GM12878 (cell line): ENCODE data around the gene SEC14L1. TPM values are rescaled to one million over a fixed set of nuclear protein-coding genes. Genes with fewer than 3 reads are reported as not detected.
A peak's percentile ranks its signal among the peaks of the same experiment; 100 is the strongest.

ENCODE experiments used
- ATAC-seq: fragments of 200-7000 bp; cut with Tn5 transposase; 3 replicates; pipeline ENCODE4 v1.9.1; 2020; ENCODE audit warnings: mild to moderate bottlenecking, moderate library complexity
- BruUV-seq: library from RNA; stranded (reverse); fragments of 400-500 nt; replicated peaks from 2 replicates; lab custom pipeline; 2021; lab: Mats Ljungman, UMichigan
- CTCF ChIA-PET: fragments of 300-600 bp; sonication (Branson Sonifier 250); formaldehyde crosslinking; extraction: SDS; loops from one replicate; lab custom pipeline; 2021; ENCODE audit warnings: inconsistent platforms; lab: Yijun Ruan, JAX
- POLR2A ChIA-PET: fragments of 350-600 bp; formaldehyde crosslinking; extraction: SDS; loops from one replicate; lab custom pipeline; 2021; ENCODE audit warnings: inconsistent platforms; lab: Charles Lee
- RAD21 ChIA-PET: fragments of 300-600 bp; sonication (Branson Sonifier 250); formaldehyde crosslinking; loops from one replicate; lab custom pipeline; 2023; ENCODE audit warnings: antibody characterized with exemption; ENCODE audit not compliant: unreplicated experiment; lab: Charles Lee
- SMC1A ChIA-PET: fragments of 300-600 bp; sonication (Branson Sonifier 250); formaldehyde crosslinking; loops from one replicate; lab custom pipeline; 2023; ENCODE audit not compliant: unreplicated experiment, uncharacterized antibody; lab: Charles Lee
- DNase-seq: peaks from one replicate; pipeline ENCODE4 v3.0.0-alpha.2; 2011; ENCODE audit warnings: low read depth, low spot score
- FAIRE-seq: peaks from 3 replicates; lab custom pipeline; 2011; peaks lifted over from hg19 to GRCh38; lab: Jason Lieb, UNC
- H2AFZ ChIP-seq: 2 replicates; pipeline ENCODE4 v1.6.0; 2011; ENCODE audit warnings: low read depth, low read length, control low read depth; ENCODE audit not compliant: control insufficient read depth
- H3K27ac ChIP-seq: 2 replicates; pipeline ENCODE4 v1.5.1; 2011; ENCODE audit warnings: control low read depth; ENCODE audit not compliant: control insufficient read depth, insufficient read depth
- H3K27me3 ChIP-seq, 2 experiments: replicated peaks in 1 of 2; 2 replicates each; pipeline versions ENCODE4 v1.6.0 to v1.6.1; 2011; ENCODE audit warnings: low read length in 1 of 2; ENCODE audit not compliant: control insufficient read depth in 2 of 2, insufficient read depth in 2 of 2
- H3K36me3 ChIP-seq, 2 experiments: 2 replicates each; pipeline ENCODE4 v1.5.1; 2011; ENCODE audit warnings: low read length in 1 of 2; ENCODE audit not compliant: control insufficient read depth in 2 of 2, insufficient read depth in 2 of 2
- H3K4me1 ChIP-seq: 2 replicates; pipeline ENCODE4 v1.6.1; 2011; ENCODE audit warnings: mild to moderate bottlenecking, low read length, moderate library complexity, mixed read lengths; ENCODE audit not compliant: control insufficient read depth, insufficient read depth
- H3K4me2 ChIP-seq: 2 replicates; pipeline ENCODE4 v1.6.0; 2011; ENCODE audit warnings: control low read depth; ENCODE audit not compliant: control insufficient read depth, insufficient read depth
- H3K4me3 ChIP-seq: fragments of 200-600 bp; sonication (generic); 2 replicates; pipeline ENCODE4 v1.5.1; 2016
- H3K79me2 ChIP-seq: 2 replicates; pipeline ENCODE4 v1.6.0; 2011; ENCODE audit warnings: low read length; ENCODE audit not compliant: control insufficient read depth, insufficient read depth
- H3K9ac ChIP-seq: 2 replicates; pipeline ENCODE4 v1.8.0; 2011; ENCODE audit warnings: low read length, control low read depth, mixed read lengths; ENCODE audit not compliant: control insufficient read depth, insufficient read depth
- H3K9me3 ChIP-seq: replicated peaks from 3 replicates; pipeline ENCODE4 v1.5.1; 2011; ENCODE audit warnings: mild to moderate bottlenecking, low read length; ENCODE audit not compliant: control insufficient read depth, insufficient read depth
- H4K20me1 ChIP-seq: 2 replicates; pipeline ENCODE4 v1.6.0; 2011; ENCODE audit not compliant: control insufficient read depth, insufficient read depth
- CBX3 ChIP-seq: fragments of 200-600 bp; sonication (generic); IDR thresholded peaks from 2 replicates; pipeline ENCODE4 v1.6.1; 2016; ENCODE audit warnings: low read depth, borderline replicate concordance
- GABPA ChIP-seq: IDR thresholded peaks from 2 replicates; pipeline ENCODE4 v1.6.1; 2014; ENCODE audit warnings: antibody characterized with exemption, low read depth, mild to moderate bottlenecking, inconsistent platforms
- JUND ChIP-seq: IDR thresholded peaks from 2 replicates; pipeline ENCODE4 v1.6.1; 2012; ENCODE audit warnings: low read depth, mild to moderate bottlenecking, low read length, improper control_type of control experiment, moderate library complexity
- TBL1XR1 ChIP-seq: IDR thresholded peaks from 2 replicates; pipeline ENCODE4 v1.6.1; 2012; ENCODE audit warnings: low read depth, low read length, improper control_type of control experiment
- YY1 ChIP-seq: IDR thresholded peaks from 2 replicates; pipeline ENCODE4 v1.6.1; 2011; ENCODE audit warnings: low read depth, mild to moderate bottlenecking, low read length
- WGBS: methylation state at CpG from one replicate; pipeline ENCODE4 v1.1.6; 2016; ENCODE audit warnings: low lambda C conversion rate; ENCODE audit not compliant: insufficient replicate concordance, insufficient coverage; ENCODE audit errors: missing lambda C conversion rate; 5-methylcytosine and 5-hydroxymethylcytosine counted together
- in situ Hi-C: fragments of 300-500 bp; cut with MboI; formaldehyde crosslinking; loops from 9 replicates; pipeline ENCODE4 v1.14.3; 2018; ENCODE audit warnings: mixed read lengths
- intact Hi-C: fragments of 100-400 bp; cut with micrococcal nuclease; formaldehyde crosslinking; loops from one replicate; pipeline ENCODE4 v1.14.2; 2022; ENCODE audit not compliant: unreplicated experiment
- polyA plus RNA-seq, 11 experiments: library from polyadenylated mRNA; depleted of rRNA in 4 of 11; unstranded in 6 of 11; stranded (reverse) in 5 of 11; fragments of >200 nt; fragmentation: Nextera tagmentation in 4 of 11; fragmentation: Illumina TruSeq in 1 of 11; extraction: Ambion mirVana in 4 of 11; extraction: Trizol in 1 of 11; gene quantifications; 1 replicate in 1 of 11; 2 replicates in 10 of 11; pipeline versions ENCODE4 v1.2.1 to v1.2.3, GENCODE V29; 2011 to 2016; ENCODE audit warnings: inconsistent platforms in 2 of 11, missing spikeins in 2 of 11, low read depth in 1 of 11
- total RNA-seq, 4 experiments: library from RNA; depleted of rRNA in 3 of 4; stranded (reverse); fragments of >200 nt in 3 of 4; fragmentation: Illumina TruSeq in 1 of 4; extraction: Trizol in 1 of 4; gene quantifications; 2 replicates each; pipeline versions ENCODE4 v1.2.1 to v1.2.3, GENCODE V29; 2013 to 2021
- TF ChIP-seq, protein P1 (sequence below): fragments of 450-650 bp; IDR thresholded peaks from 2 replicates; pipeline ENCODE4 v1.6.1; 2017; ENCODE audit warnings: mild to moderate bottlenecking, moderate library complexity
- TF ChIP-seq, protein P2 (sequence below): fragments of 450-650 bp; formaldehyde crosslinking; IDR thresholded peaks from 2 replicates; pipeline ENCODE4 v1.4.0; 2022; ENCODE audit warnings: mild to moderate bottlenecking, moderate library complexity
- TF ChIP-seq, protein P3 (sequence below): fragments of 450-650 bp; formaldehyde crosslinking; IDR thresholded peaks from 2 replicates; pipeline ENCODE4 v1.4.0; 2020; ENCODE audit warnings: mild to moderate bottlenecking, moderate library complexity

The SEC14L1 gene
- total and polyA plus RNA-seq, 10 of the 15 experiments (the other 5 are each of a cell fraction or from before 2014, with no cell fraction given) = 6.3 to 66.1 (median 33.5) TPM

DNA sequence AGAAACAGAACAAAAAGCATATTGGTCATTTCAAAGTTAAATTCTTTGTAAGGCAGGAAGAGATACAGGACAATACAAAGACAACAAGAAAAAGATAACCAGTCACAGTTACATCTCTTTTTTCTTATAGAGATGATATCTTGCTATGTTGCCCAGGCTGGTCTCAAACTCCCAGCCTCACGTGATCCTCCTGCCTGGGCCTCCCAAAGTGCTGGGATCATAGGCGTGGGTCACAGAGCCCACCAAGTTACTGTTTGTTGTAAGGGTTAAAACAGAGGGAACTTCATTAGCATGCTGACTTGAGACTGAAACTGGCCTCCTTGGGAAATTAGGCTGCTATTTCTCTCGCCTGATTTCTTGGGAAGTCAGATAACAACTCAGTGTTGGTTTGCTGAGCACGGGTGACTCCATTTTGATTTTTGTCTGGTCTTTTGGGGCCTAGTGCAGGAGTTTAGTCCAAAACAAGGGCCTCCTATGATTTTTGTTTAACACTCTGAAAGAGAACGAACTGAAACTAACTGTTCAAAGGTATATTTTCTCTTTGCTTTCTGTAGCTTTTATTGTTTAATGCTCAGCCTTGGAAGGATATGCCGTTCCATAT, 31.5 kb upstream of the SEC14L1 start:
- ChIA-PET SMC1A (interaction anchor here (0.7 to 4.4 kb wide), 15 partner anchors 10 to 135 kb away, joined by 3 to 29 read pairs (median 5); partner anchors contain the start of gene SEC14L1), POLR2A (interaction anchor here (0.6 to 6.2 kb wide), 9 partner anchors 20 to 595 kb away, joined by 3 to 60 read pairs (median 4); partner anchors contain the start of gene SEC14L1), CTCF (interaction anchor here (0.9 to 5.0 kb wide), 12 partner anchors 7 to 80 kb away, joined by 3 to 34 read pairs (median 4); partner anchors contain the start of gene SEC14L1), RAD21 (interaction anchor here (0.7 to 6.6 kb wide), 14 partner anchors 19 to 336 kb away, joined by 3 to 87 read pairs (median 4); partner anchors contain the start of gene SEC14L1)
- no peak overlapping the region for H3K9ac ChIP-seq
- no peak for DNase-seq
- H3K79me2 ChIP-seq = no peaks in the 10 kb centered on the region
- H3K4me2 ChIP-seq = peak overlapping the region; percentile 88
- H3K4me1 ChIP-seq = peaks cover 41% of the 10 kb centered on the region
- H3K27me3 ChIP-seq = no peaks in the 10 kb centered on the region
- no peak overlapping the region for H3K4me3 ChIP-seq
- no peak overlapping the region for H2AFZ ChIP-seq
- in situ Hi-C loops (no loop called here), intact Hi-C loops (loop anchor here (5.0 kb wide), 1 partner anchor 103 kb away; no protein-coding TSS in a partner anchor)
- WGBS = 58% methylated on average over 6 of the region's 6 CpGs
- peak overlapping the region; percentile 2 for H3K27ac ChIP-seq
- no TSS peak for BruUV-seq
- ATAC-seq = no peak
- no peak for FAIRE-seq
- no peaks in the 10 kb centered on the region for H4K20me1 ChIP-seq
- no peaks in the 10 kb centered on the region for H3K36me3 ChIP-seq
- H3K9me3 ChIP-seq = no peaks in the 10 kb centered on the region
- TF ChIP-seq YY1 (peak; percentile 56), JUND (no peak), CBX3 (no peak), TBL1XR1 (no peak), GABPA (no peak)
- TF ChIP-seq, protein P1, sequence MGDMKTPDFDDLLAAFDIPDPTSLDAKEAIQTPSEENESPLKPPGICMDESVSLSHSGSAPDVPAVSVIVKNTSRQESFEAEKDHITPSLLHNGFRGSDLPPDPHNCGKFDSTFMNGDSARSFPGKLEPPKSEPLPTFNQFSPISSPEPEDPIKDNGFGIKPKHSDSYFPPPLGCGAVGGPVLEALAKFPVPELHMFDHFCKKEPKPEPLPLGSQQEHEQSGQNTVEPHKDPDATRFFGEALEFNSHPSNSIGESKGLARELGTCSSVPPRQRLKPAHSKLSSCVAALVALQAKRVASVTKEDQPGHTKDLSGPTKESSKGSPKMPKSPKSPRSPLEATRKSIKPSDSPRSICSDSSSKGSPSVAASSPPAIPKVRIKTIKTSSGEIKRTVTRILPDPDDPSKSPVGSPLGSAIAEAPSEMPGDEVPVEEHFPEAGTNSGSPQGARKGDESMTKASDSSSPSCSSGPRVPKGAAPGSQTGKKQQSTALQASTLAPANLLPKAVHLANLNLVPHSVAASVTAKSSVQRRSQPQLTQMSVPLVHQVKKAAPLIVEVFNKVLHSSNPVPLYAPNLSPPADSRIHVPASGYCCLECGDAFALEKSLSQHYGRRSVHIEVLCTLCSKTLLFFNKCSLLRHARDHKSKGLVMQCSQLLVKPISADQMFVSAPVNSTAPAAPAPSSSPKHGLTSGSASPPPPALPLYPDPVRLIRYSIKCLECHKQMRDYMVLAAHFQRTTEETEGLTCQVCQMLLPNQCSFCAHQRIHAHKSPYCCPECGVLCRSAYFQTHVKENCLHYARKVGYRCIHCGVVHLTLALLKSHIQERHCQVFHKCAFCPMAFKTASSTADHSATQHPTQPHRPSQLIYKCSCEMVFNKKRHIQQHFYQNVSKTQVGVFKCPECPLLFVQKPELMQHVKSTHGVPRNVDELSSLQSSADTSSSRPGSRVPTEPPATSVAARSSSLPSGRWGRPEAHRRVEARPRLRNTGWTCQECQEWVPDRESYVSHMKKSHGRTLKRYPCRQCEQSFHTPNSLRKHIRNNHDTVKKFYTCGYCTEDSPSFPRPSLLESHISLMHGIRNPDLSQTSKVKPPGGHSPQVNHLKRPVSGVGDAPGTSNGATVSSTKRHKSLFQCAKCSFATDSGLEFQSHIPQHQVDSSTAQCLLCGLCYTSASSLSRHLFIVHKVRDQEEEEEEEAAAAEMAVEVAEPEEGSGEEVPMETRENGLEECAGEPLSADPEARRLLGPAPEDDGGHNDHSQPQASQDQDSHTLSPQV = peak; percentile 99
- TF ChIP-seq, protein P2, sequence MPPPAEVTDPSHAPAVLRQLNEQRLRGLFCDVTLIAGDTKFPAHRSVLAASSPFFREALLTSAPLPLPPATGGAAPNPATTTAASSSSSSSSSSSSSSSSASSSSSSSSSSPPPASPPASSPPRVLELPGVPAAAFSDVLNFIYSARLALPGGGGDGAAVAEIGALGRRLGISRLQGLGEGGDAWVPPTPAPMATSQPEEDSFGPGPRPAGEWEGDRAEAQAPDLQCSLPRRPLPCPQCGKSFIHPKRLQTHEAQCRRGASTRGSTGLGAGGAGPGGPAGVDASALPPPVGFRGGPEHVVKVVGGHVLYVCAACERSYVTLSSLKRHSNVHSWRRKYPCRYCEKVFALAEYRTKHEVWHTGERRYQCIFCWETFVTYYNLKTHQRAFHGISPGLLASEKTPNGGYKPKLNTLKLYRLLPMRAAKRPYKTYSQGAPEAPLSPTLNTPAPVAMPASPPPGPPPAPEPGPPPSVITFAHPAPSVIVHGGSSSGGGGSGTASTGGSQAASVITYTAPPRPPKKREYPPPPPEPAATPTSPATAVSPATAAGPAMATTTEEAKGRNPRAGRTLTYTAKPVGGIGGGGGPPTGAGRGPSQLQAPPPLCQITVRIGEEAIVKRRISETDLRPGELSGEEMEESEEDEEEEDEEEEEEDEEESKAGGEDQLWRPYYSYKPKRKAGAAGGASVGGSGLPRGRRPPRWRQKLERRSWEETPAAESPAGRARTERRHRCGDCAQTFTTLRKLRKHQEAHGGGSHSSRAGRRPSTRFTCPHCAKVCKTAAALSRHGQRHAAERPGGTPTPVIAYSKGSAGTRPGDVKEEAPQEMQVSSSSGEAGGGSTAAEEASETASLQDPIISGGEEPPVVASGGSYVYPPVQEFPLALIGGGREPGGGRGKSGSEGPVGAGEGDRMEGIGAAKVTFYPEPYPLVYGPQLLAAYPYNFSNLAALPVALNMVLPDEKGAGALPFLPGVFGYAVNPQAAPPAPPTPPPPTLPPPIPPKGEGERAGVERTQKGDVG (CRISPR knock-in tag) = peak; percentile 93
- TF ChIP-seq, protein P3, sequence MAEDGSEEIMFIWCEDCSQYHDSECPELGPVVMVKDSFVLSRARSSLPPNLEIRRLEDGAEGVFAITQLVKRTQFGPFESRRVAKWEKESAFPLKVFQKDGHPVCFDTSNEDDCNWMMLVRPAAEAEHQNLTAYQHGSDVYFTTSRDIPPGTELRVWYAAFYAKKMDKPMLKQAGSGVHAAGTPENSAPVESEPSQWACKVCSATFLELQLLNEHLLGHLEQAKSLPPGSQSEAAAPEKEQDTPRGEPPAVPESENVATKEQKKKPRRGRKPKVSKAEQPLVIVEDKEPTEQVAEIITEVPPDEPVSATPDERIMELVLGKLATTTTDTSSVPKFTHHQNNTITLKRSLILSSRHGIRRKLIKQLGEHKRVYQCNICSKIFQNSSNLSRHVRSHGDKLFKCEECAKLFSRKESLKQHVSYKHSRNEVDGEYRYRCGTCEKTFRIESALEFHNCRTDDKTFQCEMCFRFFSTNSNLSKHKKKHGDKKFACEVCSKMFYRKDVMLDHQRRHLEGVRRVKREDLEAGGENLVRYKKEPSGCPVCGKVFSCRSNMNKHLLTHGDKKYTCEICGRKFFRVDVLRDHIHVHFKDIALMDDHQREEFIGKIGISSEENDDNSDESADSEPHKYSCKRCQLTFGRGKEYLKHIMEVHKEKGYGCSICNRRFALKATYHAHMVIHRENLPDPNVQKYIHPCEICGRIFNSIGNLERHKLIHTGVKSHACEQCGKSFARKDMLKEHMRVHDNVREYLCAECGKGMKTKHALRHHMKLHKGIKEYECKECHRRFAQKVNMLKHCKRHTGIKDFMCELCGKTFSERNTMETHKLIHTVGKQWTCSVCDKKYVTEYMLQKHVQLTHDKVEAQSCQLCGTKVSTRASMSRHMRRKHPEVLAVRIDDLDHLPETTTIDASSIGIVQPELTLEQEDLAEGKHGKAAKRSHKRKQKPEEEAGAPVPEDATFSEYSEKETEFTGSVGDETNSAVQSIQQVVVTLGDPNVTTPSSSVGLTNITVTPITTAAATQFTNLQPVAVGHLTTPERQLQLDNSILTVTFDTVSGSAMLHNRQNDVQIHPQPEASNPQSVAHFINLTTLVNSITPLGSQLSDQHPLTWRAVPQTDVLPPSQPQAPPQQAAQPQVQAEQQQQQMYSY (CRISPR knock-in tag) = peak; percentile 86
